Measurements from ENCODE around the gene TBC1D22A.

TBC1D22A gene

GRCh38 chr22:47209040-47209514, 446.6 kb downstream of the TBC1D22A start:
- no peaks in the 10 kb centered on the region for H3K79me2 ChIP-seq (ENCODE audit: control insufficient read depth, insufficient read depth, low read length)
- no CpG with 5 or more reads among the region's 12 CpGs for WGBS (ENCODE audit: extremely low coverage, insufficient coverage, low lambda C conversion rate)
- DNase-seq: no peak
- H3K4me1 ChIP-seq (ENCODE audit: control insufficient read depth, low read depth, low read length): no peaks in the 10 kb centered on the region
- no peaks in the 10 kb centered on the region for H3K36me3 ChIP-seq (ENCODE audit: control insufficient read depth, insufficient read depth, low read length)
- H3K27me3 ChIP-seq (ENCODE audit: insufficient read depth, low read length, poor library complexity): no peaks in the 10 kb centered on the region
- H3K9ac ChIP-seq (ENCODE audit: low read length): no peak overlapping the region
- no peak overlapping the region for H3K23ac ChIP-seq (ENCODE audit: low read length)
- H3K18ac ChIP-seq (ENCODE audit: low read length): no peak overlapping the region
- no peak overlapping the region for H3K4ac ChIP-seq (ENCODE audit: low read depth, low read length)
- no peak overlapping the region for H2BK15ac ChIP-seq (replicated peaks; ENCODE audit: low read depth)
- H3K56ac ChIP-seq (ENCODE audit: low read length): no peak overlapping the region
- no peaks in the 10 kb centered on the region for H3K79me1 ChIP-seq (ENCODE audit: low read length)
- no peak overlapping the region for H3K27ac ChIP-seq (ENCODE audit: low read depth, low read length)
- H3K4me3 ChIP-seq (ENCODE audit: low read length): no peak overlapping the region
- H4K5ac ChIP-seq (ENCODE audit: low read length): no peak overlapping the region
- H3K4me2 ChIP-seq (ENCODE audit: low read length): no peak overlapping the region
- H2BK120ac ChIP-seq (ENCODE audit: low read depth, low read length): no peak overlapping the region
- H2BK5ac ChIP-seq (ENCODE audit: low read length): no peak overlapping the region
- no peak overlapping the region for H2AK5ac ChIP-seq (ENCODE audit: low read length)
- no peak overlapping the region for H4K8ac ChIP-seq (ENCODE audit: low read depth, low read length)

GRCh38 chr22:47209547-47210023, 447.1 kb downstream of the TBC1D22A start:
- WGBS (ENCODE audit: extremely low coverage, insufficient coverage, low lambda C conversion rate): no CpG with 5 or more reads among the region's 13 CpGs
- Histone ChIP-seq H3K18ac (ENCODE audit: low read length) (no peak overlapping the region), H3K23ac (ENCODE audit: low read length) (no peak overlapping the region), H3K4me1 (ENCODE audit: control insufficient read depth, low read depth, low read length) (no peaks in the 10 kb centered on the region), H3K79me1 (ENCODE audit: low read length) (no peaks in the 10 kb centered on the region), H3K79me2 (ENCODE audit: control insufficient read depth, insufficient read depth, low read length) (no peaks in the 10 kb centered on the region), H4K5ac (ENCODE audit: low read length) (no peak overlapping the region), H2AK5ac (ENCODE audit: low read length) (no peak overlapping the region), H3K4ac (ENCODE audit: low read depth, low read length) (no peak overlapping the region), H2BK15ac (replicated peaks; ENCODE audit: low read depth) (no peak overlapping the region), H2BK5ac (ENCODE audit: low read length) (no peak overlapping the region), H2BK120ac (ENCODE audit: low read depth, low read length) (no peak overlapping the region), H4K8ac (ENCODE audit: low read depth, low read length) (no peak overlapping the region), H3K27me3 (ENCODE audit: insufficient read depth, low read length, poor library complexity) (no peaks in the 10 kb centered on the region), H3K56ac (ENCODE audit: low read length) (no peak overlapping the region), H3K36me3 (ENCODE audit: control insufficient read depth, insufficient read depth, low read length) (no peaks in the 10 kb centered on the region), H3K9ac (ENCODE audit: low read length) (no peak overlapping the region), H3K27ac (ENCODE audit: low read depth, low read length) (no peak overlapping the region), H3K4me3 (ENCODE audit: low read length) (no peak overlapping the region), H3K4me2 (ENCODE audit: low read length) (no peak overlapping the region)
- DNase-seq: no peak

DNA sequence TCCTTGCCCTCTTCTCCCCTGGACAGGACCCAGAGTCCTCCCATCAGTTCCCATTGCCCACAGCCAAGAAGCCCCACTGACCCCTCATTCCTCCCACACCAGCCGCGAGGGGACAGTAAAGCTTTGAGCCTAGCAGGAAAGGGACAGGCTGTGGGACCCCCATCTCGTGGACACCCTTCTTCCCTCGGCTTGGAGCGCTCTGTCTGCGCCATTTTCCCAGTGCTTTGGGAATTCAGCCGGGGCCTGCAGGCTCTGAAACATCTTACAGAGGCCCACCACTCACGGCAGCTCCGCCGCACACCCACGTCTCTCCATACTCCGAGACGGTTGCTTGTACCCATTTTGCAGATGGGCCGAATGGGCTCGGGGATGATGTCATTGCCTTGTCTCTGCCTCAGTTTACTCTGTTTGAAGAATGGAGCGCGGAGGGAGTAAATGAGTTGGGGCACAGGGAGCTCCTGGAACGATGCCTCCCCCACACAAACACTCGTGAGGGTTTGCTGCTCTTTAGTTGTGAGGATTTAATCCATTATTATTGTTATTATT, 447.7 kb downstream of the TBC1D22A start:
- Histone ChIP-seq H3K27me3 (ENCODE audit: insufficient read depth, low read length, poor library complexity) (no peaks in the 10 kb centered on the region), H3K79me1 (ENCODE audit: low read length) (no peaks in the 10 kb centered on the region), H3K4ac (ENCODE audit: low read depth, low read length) (no peak overlapping the region), H3K36me3 (ENCODE audit: control insufficient read depth, insufficient read depth, low read length) (no peaks in the 10 kb centered on the region), H3K4me1 (ENCODE audit: control insufficient read depth, low read depth, low read length) (no peaks in the 10 kb centered on the region), H2AK5ac (ENCODE audit: low read length) (no peak overlapping the region), H3K79me2 (ENCODE audit: control insufficient read depth, insufficient read depth, low read length) (no peaks in the 10 kb centered on the region), H2BK5ac (ENCODE audit: low read length) (no peak overlapping the region), H2BK15ac (replicated peaks; ENCODE audit: low read depth) (no peak overlapping the region), H4K5ac (ENCODE audit: low read length) (no peak overlapping the region), H3K9ac (ENCODE audit: low read length) (no peak overlapping the region), H3K23ac (ENCODE audit: low read length) (no peak overlapping the region), H4K8ac (ENCODE audit: low read depth, low read length) (no peak overlapping the region), H3K18ac (ENCODE audit: low read length) (no peak overlapping the region), H3K27ac (ENCODE audit: low read depth, low read length) (no peak overlapping the region), H3K4me3 (ENCODE audit: low read length) (no peak overlapping the region), H3K56ac (ENCODE audit: low read length) (no peak overlapping the region), H2BK120ac (ENCODE audit: low read depth, low read length) (no peak overlapping the region), H3K4me2 (ENCODE audit: low read length) (no peak overlapping the region)
- WGBS (ENCODE audit: extremely low coverage, insufficient coverage, low lambda C conversion rate): no CpG with 5 or more reads among the region's 19 CpGs
- no peak for DNase-seq

- Histone ChIP-seq H2AK5ac (ENCODE audit: low read length) (no peak overlapping the region), H3K79me1 (ENCODE audit: low read length) (no peaks in the 10 kb centered on the region), H3K18ac (ENCODE audit: low read length) (no peak overlapping the region), H3K23ac (ENCODE audit: low read length) (no peak overlapping the region), H3K27ac (ENCODE audit: low read depth, low read length) (no peak overlapping the region), H2BK15ac (replicated peaks; ENCODE audit: low read depth) (no peak overlapping the region), H3K4ac (ENCODE audit: low read depth, low read length) (no peak overlapping the region), H3K36me3 (ENCODE audit: control insufficient read depth, insufficient read depth, low read length) (no peaks in the 10 kb centered on the region), H3K9ac (ENCODE audit: low read length) (no peak overlapping the region), H3K27me3 (ENCODE audit: insufficient read depth, low read length, poor library complexity) (no peaks in the 10 kb centered on the region), H2BK120ac (ENCODE audit: low read depth, low read length) (no peak overlapping the region), H4K5ac (ENCODE audit: low read length) (no peak overlapping the region), H3K56ac (ENCODE audit: low read length) (no peak overlapping the region), H4K8ac (ENCODE audit: low read depth, low read length) (no peak overlapping the region), H2BK5ac (ENCODE audit: low read length) (no peak overlapping the region), H3K4me2 (ENCODE audit: low read length) (no peak overlapping the region), H3K79me2 (ENCODE audit: control insufficient read depth, insufficient read depth, low read length) (no peaks in the 10 kb centered on the region), H3K4me3 (ENCODE audit: low read length) (no peak overlapping the region), H3K4me1 (ENCODE audit: control insufficient read depth, low read depth, low read length) (no peaks in the 10 kb centered on the region)
- no peak for DNase-seq
- WGBS (ENCODE audit: extremely low coverage, insufficient coverage, low lambda C conversion rate): no CpG with 5 or more reads among the region's 9 CpGs
Measured at GRCh38 chr22:47210686-47211085, 448.2 kb downstream of the TBC1D22A start.

- no peaks in the 10 kb centered on the region for H3K79me1 ChIP-seq (ENCODE audit: low read length)
- H4K8ac ChIP-seq (ENCODE audit: low read depth, low read length): no peak overlapping the region
- no CpG with 5 or more reads among the region's 16 CpGs for WGBS (ENCODE audit: extremely low coverage, insufficient coverage, low lambda C conversion rate)
- no peak overlapping the region for H2AK5ac ChIP-seq (ENCODE audit: low read length)
- H3K4ac ChIP-seq (ENCODE audit: low read depth, low read length): no peak overlapping the region
- H4K5ac ChIP-seq (ENCODE audit: low read length): no peak overlapping the region
- no peak overlapping the region for H3K4me3 ChIP-seq (ENCODE audit: low read length)
- H2BK15ac ChIP-seq (replicated peaks; ENCODE audit: low read depth): no peak overlapping the region
- H3K9ac ChIP-seq (ENCODE audit: low read length): no peak overlapping the region
- no peak overlapping the region for H3K27ac ChIP-seq (ENCODE audit: low read depth, low read length)
- H3K4me1 ChIP-seq (ENCODE audit: control insufficient read depth, low read depth, low read length): no peaks in the 10 kb centered on the region
- no peak overlapping the region for H2BK120ac ChIP-seq (ENCODE audit: low read depth, low read length)
- H3K56ac ChIP-seq (ENCODE audit: low read length): no peak overlapping the region
- H3K23ac ChIP-seq (ENCODE audit: low read length): no peak overlapping the region
- no peaks in the 10 kb centered on the region for H3K36me3 ChIP-seq (ENCODE audit: control insufficient read depth, insufficient read depth, low read length)
- H3K27me3 ChIP-seq (ENCODE audit: insufficient read depth, low read length, poor library complexity): no peaks in the 10 kb centered on the region
- no peaks in the 10 kb centered on the region for H3K79me2 ChIP-seq (ENCODE audit: control insufficient read depth, insufficient read depth, low read length)
- H2BK5ac ChIP-seq (ENCODE audit: low read length): no peak overlapping the region
- DNase-seq: peak; percentile 32
- H3K18ac ChIP-seq (ENCODE audit: low read length): no peak overlapping the region
- H3K4me2 ChIP-seq (ENCODE audit: low read length): no peak overlapping the region
Measured at GRCh38 chr22:47213571-47214230, 451.3 kb downstream of the TBC1D22A start.

Measured in mesendoderm (in vitro differentiated cells).